Stimulated activated CD8-positive, alpha-beta memory T cell treated with anti-CD3 and anti-CD28 coated beads, Interleukin-12 subunit alpha, Interleukin-12 subunit beta, amount 100 ng/mL, for 1 hour (primary cell): ENCODE data around the gene NUDT5.
A peak's percentile ranks its signal among the peaks of the same experiment; 100 is the strongest.
"Not testable (repeated sequence)": the region's sequence is repeated elsewhere in the genome, so short reads cannot be mapped to it uniquely, and the experiment has no call there.

ENCODE experiments used
- DNase-seq: peaks from one replicate; pipeline ENCODE4 v3.0.0-alpha.2; 2020; ENCODE audit warnings: low read depth

Gene NUDT5

GRCh38 chr10:12205082-12205481 is 9.4 kb upstream of the NUDT5 start:
- no peak for DNase-seq

DNA sequence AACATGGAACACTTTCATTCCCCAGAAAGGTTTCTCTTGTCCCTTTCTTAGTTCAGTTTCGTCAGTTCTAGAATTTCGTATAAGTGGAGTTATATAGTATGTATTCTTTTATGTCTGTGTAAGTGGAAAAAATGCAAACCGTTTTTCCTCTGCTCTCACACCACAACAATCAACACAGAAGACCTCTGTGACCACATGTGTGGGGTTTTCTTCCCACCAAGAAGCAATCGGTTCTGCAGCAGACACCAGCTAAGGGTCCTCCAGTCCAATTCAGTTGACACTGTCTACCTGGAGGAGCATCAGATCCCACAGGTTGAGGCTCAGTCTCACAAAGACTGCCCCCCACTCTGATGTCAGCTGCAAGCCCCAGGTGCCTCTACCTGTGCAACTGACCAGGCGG is 6.5 kb upstream of the NUDT5 start:
- DNase-seq, result no peak

DNA sequence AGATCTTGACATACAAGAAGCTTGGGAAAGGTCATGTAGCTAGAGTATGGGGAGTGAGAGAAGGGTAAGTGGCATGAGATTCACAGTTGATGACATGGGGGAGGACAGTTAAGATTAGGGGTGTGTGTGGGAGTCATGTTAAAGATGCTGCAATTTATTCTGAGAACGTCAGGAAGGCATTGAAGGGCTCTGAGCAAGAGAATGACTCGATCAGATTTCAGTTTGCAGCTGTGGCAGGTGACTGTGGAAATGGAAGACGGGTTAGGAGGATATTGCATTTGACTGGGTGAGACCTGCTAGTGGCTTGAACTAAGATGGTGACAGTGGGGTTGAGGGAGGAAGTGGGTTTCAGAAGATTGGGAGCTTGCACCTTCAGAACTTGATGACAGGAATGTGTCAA is 5.9 kb upstream of the NUDT5 start:
- DNase-seq, result no peak

DNA sequence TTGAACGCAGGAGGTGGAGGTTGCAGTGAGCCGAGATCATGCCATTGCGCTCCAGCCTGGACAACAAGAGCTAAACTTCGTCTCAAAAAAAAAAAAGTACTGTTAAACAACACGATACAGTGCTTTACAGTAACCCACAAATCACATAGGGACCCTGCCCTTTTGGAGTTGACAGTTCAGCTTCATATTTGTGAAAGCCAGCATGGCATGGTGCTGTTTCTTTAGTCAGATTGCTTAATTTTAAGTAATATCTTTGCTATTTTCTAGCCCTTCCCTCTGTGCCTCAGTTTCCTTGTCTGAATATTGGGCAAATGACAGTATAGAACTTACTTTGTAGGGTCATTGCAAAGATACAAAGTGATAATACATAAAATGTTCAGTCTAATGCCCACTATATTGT is 5.2 kb upstream of the NUDT5 start:
- no peak for DNase-seq

DNA sequence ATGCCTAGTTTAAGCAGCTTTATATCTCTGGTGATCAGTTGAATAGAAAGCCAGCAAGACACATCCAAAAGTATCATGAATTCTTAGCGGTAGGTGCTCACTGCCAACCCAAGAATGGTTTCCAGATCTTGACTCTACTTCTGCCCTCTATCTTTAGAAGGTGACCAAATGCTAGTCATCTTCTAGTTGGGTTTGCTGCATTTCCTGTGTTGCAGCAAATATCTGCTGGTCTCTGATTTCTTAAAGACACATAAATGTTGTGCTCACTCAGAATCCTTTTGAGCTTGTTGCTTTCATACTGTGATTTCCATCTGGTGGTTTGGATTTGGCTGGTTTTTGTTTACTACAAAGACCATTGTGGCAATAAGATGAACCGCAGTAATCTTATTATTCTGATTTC is 2.5 kb upstream of the NUDT5 start:
- DNase-seq, result no peak

DNA sequence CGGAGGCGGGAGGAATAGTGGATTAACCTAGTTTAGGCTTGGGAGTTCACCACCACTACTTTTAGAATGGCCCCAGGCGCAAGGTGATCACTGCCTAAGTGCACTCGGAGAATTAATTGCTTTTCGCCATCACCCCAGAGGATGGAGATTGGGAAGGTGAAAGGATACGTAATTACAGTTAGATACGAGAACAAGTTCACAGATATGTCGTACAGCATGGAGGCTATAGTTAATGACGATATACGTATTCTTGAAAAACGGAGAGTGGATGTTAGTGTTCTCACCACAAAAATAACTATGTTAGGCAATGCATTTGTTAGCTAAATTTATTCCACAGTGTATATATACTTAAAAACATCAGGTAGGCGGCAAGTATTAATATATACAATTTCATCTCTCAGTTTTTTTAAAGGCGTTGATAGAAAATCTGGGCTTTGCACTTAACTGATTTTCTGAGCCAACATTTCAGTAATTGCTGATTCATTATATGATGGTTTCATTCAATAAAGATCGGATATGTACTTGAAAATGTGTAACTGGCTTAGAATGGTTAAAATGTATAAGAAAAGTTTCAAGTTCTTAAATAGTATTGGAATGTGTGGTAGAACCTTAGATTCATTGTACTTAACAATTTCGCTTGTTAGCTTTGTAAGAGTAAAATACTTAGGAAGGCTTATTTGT is 980 bp upstream of the NUDT5 start:
- no peak for DNase-seq

GRCh38 chr10:12195281-12195602 is 449 bp downstream of the NUDT5 start:
- DNase-seq, result no peak

DNA sequence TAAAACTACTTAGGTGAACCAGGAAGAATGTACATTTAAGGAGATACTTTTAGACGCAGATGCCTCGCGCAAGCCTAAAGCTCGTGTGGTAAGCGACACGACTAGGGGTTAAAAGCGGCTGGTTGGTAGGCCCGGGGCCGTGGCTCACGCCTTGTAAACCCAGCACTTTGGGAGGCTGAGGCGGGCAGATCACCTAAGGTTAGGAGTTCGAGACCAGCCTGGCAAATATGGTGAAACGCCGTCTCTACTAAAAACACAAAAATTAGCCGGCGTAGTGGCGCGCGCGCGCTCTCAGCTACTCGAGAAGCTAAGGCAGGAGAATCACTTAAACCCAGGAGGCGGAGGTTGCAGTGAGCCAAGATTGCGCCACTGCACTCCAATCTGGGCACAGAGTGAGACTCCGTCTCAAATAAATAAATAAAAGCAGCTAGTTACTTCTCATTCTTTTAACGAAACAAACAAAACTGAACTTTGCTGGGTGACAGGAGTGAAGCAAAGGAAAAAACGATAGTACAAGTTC is 879 bp downstream of the NUDT5 start:
- no peak for DNase-seq

GRCh38 chr10:12193193-12193592 is 2.5 kb downstream of the NUDT5 start:
- DNase-seq, result no peak

DNA sequence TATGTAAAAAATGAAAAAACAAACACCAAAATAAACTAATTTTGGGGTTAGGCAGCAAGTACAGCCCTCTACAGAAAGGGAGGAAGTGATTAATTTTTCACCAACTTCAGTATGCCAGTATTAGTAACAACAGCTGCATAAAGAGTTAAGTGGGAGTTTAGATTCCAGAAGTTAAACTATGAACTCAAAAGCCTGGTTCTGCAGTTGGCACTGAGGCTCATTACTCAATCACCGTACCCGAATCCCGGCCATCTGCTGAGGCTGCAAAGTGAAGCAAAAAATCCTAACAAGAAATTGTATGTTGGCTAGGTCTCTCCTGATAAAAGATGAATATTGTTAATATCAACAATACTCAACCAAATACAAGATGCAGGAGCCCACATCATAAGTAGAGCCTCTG is 4.0 kb downstream of the NUDT5 start:
- no peak for DNase-seq

GRCh38 chr10:12189426-12189825 is 6.3 kb downstream of the NUDT5 start:
- DNase-seq, result no peak

- DNase-seq, result no peak
Observed at GRCh38 chr10:12188656-12189055, 7.0 kb downstream of the NUDT5 start.

DNA sequence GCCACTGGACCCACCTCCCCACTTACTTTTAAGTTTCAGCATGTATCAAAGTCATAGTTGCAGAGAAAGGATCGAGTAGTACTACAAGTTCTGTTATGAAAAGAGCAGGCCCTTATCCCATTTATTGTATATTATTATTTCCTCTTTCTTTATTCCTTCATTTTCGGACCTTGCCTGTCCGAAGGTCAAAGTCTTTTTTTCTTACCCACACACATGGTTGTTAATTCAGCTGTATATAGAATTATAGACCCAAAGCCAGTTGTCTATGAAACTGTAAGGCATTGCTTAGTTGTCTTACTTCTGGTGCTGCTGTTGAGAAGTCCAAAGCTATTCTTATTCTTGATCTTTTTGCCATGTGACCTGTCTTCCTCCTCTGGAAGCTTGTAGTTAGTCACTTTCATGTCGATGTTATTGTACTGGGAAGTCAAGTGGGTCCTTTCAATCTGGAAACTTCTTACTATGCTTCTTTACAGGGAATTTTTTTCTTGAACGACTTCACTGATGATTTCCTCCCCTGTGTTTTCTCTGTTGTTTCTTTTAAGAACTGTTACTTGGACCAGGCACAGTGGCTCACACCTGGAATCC is 8.3 kb downstream of the NUDT5 start:
- DNase-seq, result no peak

DNA sequence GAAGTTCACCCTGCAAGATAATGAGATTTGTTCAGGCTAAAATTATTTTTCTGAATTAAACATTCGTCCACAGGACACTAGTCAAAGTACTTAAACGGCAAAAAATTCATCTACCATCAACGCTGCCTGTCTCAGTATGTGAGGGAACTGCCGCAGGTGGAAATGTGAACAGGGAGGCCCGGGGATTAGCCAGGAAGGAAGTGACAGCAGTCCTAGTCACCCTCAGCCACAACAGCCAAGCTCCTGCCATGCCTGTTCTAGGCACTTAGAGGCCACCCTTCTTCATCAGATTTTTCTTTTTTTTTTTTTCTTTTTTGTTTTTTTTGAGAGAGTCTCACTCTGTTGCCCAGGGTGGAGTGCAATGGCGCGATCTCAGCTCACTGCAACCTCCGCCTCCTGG is 9.4 kb downstream of the NUDT5 start:
- DNase-seq, result no peak

DNA sequence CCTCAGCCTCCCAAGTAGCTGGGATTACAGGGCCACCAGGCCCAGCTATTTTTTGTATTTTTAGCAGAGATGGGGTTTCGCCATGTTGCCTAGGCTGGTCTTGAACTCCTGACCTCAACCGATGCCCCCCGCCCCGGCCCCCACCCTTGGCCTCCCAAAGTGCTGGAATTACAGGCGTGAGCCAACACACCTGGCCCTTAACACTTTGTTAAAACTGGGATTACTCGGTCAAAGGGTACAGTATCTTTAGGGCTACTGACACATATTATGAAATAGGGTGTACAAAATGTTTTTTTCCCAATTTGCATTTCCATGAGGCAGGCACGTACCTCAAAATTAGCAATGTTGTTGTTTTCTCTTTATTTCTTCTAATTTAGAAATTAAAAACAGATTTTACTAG is 11.5 kb downstream of the NUDT5 start:
- no peak for DNase-seq

DNA sequence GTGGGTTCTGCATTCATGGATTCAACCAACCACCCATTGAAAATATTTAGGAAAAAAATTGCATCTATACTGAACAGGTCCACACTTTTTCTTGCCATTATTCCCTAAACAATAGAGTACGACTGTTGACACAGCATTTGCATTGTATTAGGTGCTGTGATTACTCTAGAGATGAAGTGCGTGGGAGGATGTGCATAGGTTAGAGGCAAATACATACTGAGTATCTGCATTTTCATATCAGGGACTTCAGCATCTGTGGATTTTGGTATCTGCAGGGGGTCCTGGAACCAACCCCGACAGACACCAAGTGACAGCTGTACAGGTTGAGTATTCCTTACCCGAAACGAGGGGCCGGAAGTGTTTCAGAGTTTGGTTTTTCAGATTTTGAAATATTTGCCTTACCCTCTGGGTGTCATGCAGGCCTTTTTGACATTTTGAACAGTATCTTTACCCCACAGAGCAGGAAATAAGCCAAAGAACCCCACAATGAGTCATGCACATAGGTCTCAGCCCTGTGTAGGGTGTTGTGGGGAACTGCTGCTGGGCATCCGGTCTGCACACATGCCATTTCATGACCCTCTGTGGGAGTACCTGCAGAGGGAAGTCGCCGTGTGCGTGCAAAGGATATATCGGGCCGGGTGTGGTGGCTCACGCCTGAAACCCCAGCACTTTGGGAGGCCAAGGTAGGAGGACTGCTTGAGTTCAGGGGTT is 14.5 kb downstream of the NUDT5 start:
- peak; percentile 33 for DNase-seq

- DNase-seq, result no peak
Observed at GRCh38 chr10:12180221-12180974, 15.3 kb downstream of the NUDT5 start.

DNA sequence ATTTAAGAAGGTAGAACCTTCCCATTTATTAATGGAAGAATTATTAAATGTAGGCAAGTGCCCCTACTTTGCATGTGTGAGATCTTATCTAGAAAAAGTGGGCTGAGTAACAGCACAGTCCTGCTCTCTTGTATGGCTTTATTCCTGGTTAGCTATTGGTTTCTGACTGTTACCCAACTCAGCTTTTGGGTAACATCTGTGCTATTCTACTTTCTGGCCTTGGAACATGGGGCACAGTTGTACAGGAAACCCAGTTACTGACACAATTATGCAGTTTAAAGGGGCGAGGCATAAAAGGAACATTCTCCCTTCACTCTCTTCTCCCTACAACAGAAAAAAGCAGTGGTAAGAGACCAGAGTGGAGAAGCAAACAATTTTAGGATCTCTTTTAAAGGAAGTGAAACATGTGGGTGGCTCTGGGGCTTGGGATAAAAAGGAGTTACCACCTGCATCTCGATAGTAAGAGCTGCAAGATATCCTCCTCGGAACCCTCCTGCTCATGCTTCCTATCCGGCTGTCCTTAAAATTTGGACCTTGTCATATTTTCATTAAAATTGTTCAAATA is 16.0 kb downstream of the NUDT5 start:
- DNase-seq, result no peak

DNA sequence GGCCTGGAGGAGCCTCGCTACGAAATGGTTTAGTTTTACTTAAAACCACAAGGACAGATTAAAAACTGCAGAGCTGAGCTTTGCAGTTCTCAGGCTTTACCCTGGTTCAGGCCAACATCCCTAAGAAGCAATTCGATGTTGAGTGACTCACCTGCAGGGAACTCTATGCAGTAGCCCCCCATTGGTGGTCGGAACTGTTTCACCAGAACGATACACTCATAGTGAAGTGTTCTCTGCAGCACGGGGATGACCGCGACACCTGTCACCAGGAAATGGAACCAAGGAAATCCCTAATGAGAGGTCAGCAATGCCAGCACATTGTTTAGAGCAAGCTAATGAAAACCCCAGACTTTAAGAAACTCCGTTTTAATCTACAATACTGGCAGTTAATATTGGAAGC is 18.0 kb downstream of the NUDT5 start:
- DNase-seq, result no peak

- DNase-seq, result not testable (repeated sequence)
Observed at GRCh38 chr10:12171512-12171911, 24.2 kb downstream of the NUDT5 start.

DNA sequence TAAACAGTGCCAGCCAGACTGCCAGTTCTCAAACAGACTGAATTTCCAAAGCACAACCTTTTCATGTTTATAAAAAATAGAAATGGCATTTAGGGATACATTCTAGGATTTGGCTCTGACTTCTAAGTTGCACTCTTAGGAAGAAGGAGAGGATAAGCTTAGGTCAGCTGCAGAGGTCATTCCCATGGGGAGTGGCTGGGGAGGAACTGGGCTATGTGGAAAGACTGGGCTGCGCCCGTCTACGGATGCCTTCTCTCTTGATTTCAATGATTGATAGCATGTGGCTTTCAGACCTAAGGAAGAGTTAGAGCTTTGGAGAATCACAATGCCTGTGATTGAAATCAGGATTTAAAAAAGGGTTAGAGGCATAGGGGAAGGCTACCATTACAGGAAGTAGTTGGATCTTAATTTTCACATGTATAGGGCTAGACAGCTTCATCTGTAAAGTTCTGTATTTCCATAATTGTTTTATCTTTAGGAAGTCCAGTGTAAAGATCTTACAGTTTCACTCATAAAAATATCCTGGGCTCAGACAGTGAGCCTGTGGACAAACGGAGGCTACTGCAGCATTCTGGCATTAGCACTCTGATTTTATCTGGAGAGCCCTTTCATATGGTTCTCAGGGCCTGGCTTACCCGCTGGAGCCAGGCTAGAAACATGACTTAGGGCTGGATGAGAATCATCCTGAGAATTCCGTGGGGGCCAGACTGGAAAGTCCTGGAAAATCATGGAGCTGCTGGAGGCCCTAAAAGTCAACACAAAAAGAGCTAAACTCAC is 29.5 kb downstream of the NUDT5 start:
- no peak for DNase-seq

GRCh38 chr10:12165036-12165435 is 30.7 kb downstream of the NUDT5 start:
- no peak for DNase-seq
